Measurements from ENCODE around the gene IRF2.
A peak's percentile ranks its signal among the peaks of the same experiment; 100 is the strongest.

The IRF2 gene

GRCh38 chr4:184450743-184451535 is 23.4 kb downstream of the IRF2 start:
- no peak for DNase-seq (ENCODE audit: low spot score)

- peak; percentile 72 for DNase-seq (ENCODE audit: low spot score)
These were observed 24.3 kb downstream of the IRF2 start for GRCh38 chr4:184450045-184450444.

- peak; percentile 85 for DNase-seq (ENCODE audit: low spot score)
These were observed 25.5 kb downstream of the IRF2 start for GRCh38 chr4:184448821-184449220.

GRCh38 chr4:184448141-184448540 is 26.2 kb downstream of the IRF2 start:
- DNase-seq (ENCODE audit: low spot score), result no peak

- DNase-seq (ENCODE audit: low spot score), result no peak
These were observed 26.7 kb downstream of the IRF2 start for GRCh38 chr4:184447664-184448063.

GRCh38 chr4:184446132-184446658 is 28.2 kb downstream of the IRF2 start:
- no peak for DNase-seq (ENCODE audit: low spot score)

- DNase-seq (ENCODE audit: low spot score), result no peak
These were observed 29.4 kb downstream of the IRF2 start for GRCh38 chr4:184444953-184445309.

- DNase-seq (ENCODE audit: low spot score), result no peak
These were observed 30.0 kb downstream of the IRF2 start for GRCh38 chr4:184444215-184444952.

GRCh38 chr4:184443318-184443717 is 31.0 kb downstream of the IRF2 start:
- DNase-seq (ENCODE audit: low spot score), result no peak

- no peak for DNase-seq (ENCODE audit: low spot score)
These were observed 32.1 kb downstream of the IRF2 start for GRCh38 chr4:184442314-184442635.

- peak; percentile 45 for DNase-seq (ENCODE audit: low spot score)
These were observed 32.7 kb downstream of the IRF2 start for GRCh38 chr4:184441461-184442313.

GRCh38 chr4:184440595-184441358 is 33.6 kb downstream of the IRF2 start:
- no peak for DNase-seq (ENCODE audit: low spot score)

GRCh38 chr4:184439856-184440594 is 34.3 kb downstream of the IRF2 start:
- peak; percentile 57 for DNase-seq (ENCODE audit: low spot score)

GRCh38 chr4:184439386-184439785 is 35.0 kb downstream of the IRF2 start:
- no peak for DNase-seq (ENCODE audit: low spot score)

GRCh38 chr4:184438375-184438774 is 36.0 kb downstream of the IRF2 start:
- DNase-seq (ENCODE audit: low spot score), result no peak

GRCh38 chr4:184437565-184438265 is 36.6 kb downstream of the IRF2 start:
- DNase-seq (ENCODE audit: low spot score), result no peak

GRCh38 chr4:184434501-184435066 is 39.8 kb downstream of the IRF2 start:
- no peak for DNase-seq (ENCODE audit: low spot score)

GRCh38 chr4:184434021-184434420 is 40.3 kb downstream of the IRF2 start:
- no peak for DNase-seq (ENCODE audit: low spot score)

- DNase-seq (ENCODE audit: low spot score), result no peak
These were observed 41.0 kb downstream of the IRF2 start for GRCh38 chr4:184433258-184433892.
